SK-N-SH (cell line): ENCODE measurements around the gene SLC46A3.

Experiments used
- CTCF ChIP-seq: fragments of 200-600 bp; sonication (generic); IDR thresholded peaks from 2 replicates; pipeline ENCODE4 v1.6.1; 2017; ENCODE audit warnings: antibody characterized with exemption, mild to moderate bottlenecking, moderate library complexity
- ELF1 ChIP-seq: IDR thresholded peaks from 2 replicates; pipeline ENCODE4 v1.4.0; 2012
- EP300 ChIP-seq, 2 experiments: IDR thresholded peaks; 2 replicates each; pipeline versions ENCODE4 v1.4.0 to v1.6.1; 2012; ENCODE audit warnings: borderline replicate concordance in 1 of 2, low read depth in 1 of 2, low read length in 1 of 2
- EZH2phosphoT487 ChIP-seq: fragments of 200-600 bp; sonication (generic); IDR thresholded peaks from 2 replicates; pipeline ENCODE4 v1.6.1; 2017; ENCODE audit warnings: low read depth, mixed run types, mild to moderate bottlenecking, antibody characterized with exemption, moderate library complexity, borderline replicate concordance
- FOXM1 ChIP-seq: IDR thresholded peaks from 2 replicates; pipeline ENCODE4 v1.4.0; 2012; ENCODE audit warnings: low read depth, mild to moderate bottlenecking
- GABPA ChIP-seq: IDR thresholded peaks from 2 replicates; pipeline ENCODE4 v1.4.0; 2012; ENCODE audit warnings: low read depth, mild to moderate bottlenecking
- MAX ChIP-seq: IDR thresholded peaks from 2 replicates; pipeline ENCODE4 v1.4.0; 2012; ENCODE audit warnings: low read depth
- POLR2AphosphoS5 ChIP-seq: IDR thresholded peaks from 2 replicates; pipeline ENCODE4 v1.6.1; 2012; ENCODE audit warnings: low read depth, low read length
- SIN3A ChIP-seq: IDR thresholded peaks from 2 replicates; pipeline ENCODE4 v1.6.1; 2012; ENCODE audit warnings: low read depth, mild to moderate bottlenecking, low read length, moderate library complexity, borderline replicate concordance
- SMC3 ChIP-seq: IDR thresholded peaks from 2 replicates; pipeline ENCODE4 v1.6.1; 2012; ENCODE audit warnings: low read depth, low read length, improper control_type of control experiment
- YY1 ChIP-seq: IDR thresholded peaks from 2 replicates; pipeline ENCODE4 v1.4.0; 2012; ENCODE audit warnings: low read depth, mild to moderate bottlenecking
- TF ChIP-seq, protein P1 (sequence below): IDR thresholded peaks from 2 replicates; pipeline ENCODE4 v1.6.1; 2012; ENCODE audit warnings: mild to moderate bottlenecking, low read depth, low read length, moderate library complexity
- TF ChIP-seq, protein P2 (sequence below): IDR thresholded peaks from 2 replicates; pipeline ENCODE4 v1.4.0; 2012; ENCODE audit warnings: low read depth, borderline replicate concordance
- TF ChIP-seq, protein P3 (sequence below): fragments of 150-350 bp; IDR thresholded peaks from 2 replicates; pipeline ENCODE4 v1.6.1; 2016; ENCODE audit warnings: mild to moderate bottlenecking, low read depth, low read length

GRCh38 chr13:28680541-28680940 lies 38.2 kb downstream of the SLC46A3 start:
- no peak for TF ChIP-seq CTCF
- TF ChIP-seq, protein P1, sequence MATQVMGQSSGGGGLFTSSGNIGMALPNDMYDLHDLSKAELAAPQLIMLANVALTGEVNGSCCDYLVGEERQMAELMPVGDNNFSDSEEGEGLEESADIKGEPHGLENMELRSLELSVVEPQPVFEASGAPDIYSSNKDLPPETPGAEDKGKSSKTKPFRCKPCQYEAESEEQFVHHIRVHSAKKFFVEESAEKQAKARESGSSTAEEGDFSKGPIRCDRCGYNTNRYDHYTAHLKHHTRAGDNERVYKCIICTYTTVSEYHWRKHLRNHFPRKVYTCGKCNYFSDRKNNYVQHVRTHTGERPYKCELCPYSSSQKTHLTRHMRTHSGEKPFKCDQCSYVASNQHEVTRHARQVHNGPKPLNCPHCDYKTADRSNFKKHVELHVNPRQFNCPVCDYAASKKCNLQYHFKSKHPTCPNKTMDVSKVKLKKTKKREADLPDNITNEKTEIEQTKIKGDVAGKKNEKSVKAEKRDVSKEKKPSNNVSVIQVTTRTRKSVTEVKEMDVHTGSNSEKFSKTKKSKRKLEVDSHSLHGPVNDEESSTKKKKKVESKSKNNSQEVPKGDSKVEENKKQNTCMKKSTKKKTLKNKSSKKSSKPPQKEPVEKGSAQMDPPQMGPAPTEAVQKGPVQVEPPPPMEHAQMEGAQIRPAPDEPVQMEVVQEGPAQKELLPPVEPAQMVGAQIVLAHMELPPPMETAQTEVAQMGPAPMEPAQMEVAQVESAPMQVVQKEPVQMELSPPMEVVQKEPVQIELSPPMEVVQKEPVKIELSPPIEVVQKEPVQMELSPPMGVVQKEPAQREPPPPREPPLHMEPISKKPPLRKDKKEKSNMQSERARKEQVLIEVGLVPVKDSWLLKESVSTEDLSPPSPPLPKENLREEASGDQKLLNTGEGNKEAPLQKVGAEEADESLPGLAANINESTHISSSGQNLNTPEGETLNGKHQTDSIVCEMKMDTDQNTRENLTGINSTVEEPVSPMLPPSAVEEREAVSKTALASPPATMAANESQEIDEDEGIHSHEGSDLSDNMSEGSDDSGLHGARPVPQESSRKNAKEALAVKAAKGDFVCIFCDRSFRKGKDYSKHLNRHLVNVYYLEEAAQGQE = no peak
- TF ChIP-seq, protein P2, sequence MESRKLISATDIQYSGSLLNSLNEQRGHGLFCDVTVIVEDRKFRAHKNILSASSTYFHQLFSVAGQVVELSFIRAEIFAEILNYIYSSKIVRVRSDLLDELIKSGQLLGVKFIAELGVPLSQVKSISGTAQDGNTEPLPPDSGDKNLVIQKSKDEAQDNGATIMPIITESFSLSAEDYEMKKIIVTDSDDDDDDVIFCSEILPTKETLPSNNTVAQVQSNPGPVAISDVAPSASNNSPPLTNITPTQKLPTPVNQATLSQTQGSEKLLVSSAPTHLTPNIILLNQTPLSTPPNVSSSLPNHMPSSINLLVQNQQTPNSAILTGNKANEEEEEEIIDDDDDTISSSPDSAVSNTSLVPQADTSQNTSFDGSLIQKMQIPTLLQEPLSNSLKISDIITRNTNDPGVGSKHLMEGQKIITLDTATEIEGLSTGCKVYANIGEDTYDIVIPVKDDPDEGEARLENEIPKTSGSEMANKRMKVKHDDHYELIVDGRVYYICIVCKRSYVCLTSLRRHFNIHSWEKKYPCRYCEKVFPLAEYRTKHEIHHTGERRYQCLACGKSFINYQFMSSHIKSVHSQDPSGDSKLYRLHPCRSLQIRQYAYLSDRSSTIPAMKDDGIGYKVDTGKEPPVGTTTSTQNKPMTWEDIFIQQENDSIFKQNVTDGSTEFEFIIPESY = no peak
- TF ChIP-seq YY1 = no peak
- TF ChIP-seq FOXM1 = no peak
- TF ChIP-seq GABPA = no peak
- TF ChIP-seq, protein P3, sequence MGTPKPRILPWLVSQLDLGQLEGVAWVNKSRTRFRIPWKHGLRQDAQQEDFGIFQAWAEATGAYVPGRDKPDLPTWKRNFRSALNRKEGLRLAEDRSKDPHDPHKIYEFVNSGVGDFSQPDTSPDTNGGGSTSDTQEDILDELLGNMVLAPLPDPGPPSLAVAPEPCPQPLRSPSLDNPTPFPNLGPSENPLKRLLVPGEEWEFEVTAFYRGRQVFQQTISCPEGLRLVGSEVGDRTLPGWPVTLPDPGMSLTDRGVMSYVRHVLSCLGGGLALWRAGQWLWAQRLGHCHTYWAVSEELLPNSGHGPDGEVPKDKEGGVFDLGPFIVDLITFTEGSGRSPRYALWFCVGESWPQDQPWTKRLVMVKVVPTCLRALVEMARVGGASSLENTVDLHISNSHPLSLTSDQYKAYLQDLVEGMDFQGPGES = no peak
- no peak for TF ChIP-seq POLR2AphosphoS5
- TF ChIP-seq EZH2phosphoT487 = no peak
- no peak for TF ChIP-seq SMC3
- no peak for TF ChIP-seq SIN3A
- TF ChIP-seq EP300 (IDR thresholded peaks at IDR 0.05; ENCODE audit: borderline replicate concordance in 1 of 2, low read depth in 1 of 2, low read length in 1 of 2) = no peak
- TF ChIP-seq ELF1 = no peak
- TF ChIP-seq MAX = no peak
